AG09309 (cell line): ENCODE measurements around the gene KRTAP5-5.

Experiments
- DNase-seq: peaks from one replicate; pipeline ENCODE4 v3.0.0-alpha.2; 2010; ENCODE audit warnings: low read depth
- H3K4me3 ChIP-seq: 2 replicates; pipeline ENCODE4 v1.5.1; 2011; ENCODE audit warnings: mild to moderate bottlenecking, low read depth, low read length, moderate library complexity; ENCODE audit not compliant: control insufficient read depth
- TF ChIP-seq, protein P1 (sequence below): IDR thresholded peaks from 2 replicates; pipeline ENCODE4 v1.5.1; 2011; ENCODE audit warnings: mild to moderate bottlenecking, low read depth, low read length, inconsistent platforms; ENCODE audit not compliant: insufficient read depth, control insufficient read depth; ENCODE audit errors: missing control alignments

KRTAP5-5 gene

GRCh38 chr11:1630271-1630670, 696 bp downstream of the KRTAP5-5 start:
- no peak for DNase-seq
- H3K4me3 ChIP-seq: no peak overlapping the region
- TF ChIP-seq, protein P1, sequence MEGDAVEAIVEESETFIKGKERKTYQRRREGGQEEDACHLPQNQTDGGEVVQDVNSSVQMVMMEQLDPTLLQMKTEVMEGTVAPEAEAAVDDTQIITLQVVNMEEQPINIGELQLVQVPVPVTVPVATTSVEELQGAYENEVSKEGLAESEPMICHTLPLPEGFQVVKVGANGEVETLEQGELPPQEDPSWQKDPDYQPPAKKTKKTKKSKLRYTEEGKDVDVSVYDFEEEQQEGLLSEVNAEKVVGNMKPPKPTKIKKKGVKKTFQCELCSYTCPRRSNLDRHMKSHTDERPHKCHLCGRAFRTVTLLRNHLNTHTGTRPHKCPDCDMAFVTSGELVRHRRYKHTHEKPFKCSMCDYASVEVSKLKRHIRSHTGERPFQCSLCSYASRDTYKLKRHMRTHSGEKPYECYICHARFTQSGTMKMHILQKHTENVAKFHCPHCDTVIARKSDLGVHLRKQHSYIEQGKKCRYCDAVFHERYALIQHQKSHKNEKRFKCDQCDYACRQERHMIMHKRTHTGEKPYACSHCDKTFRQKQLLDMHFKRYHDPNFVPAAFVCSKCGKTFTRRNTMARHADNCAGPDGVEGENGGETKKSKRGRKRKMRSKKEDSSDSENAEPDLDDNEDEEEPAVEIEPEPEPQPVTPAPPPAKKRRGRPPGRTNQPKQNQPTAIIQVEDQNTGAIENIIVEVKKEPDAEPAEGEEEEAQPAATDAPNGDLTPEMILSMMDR: no peak

- no peak for DNase-seq
- TF ChIP-seq, protein P1: no peak
- no peak overlapping the region for H3K4me3 ChIP-seq
Measured at GRCh38 chr11:1631066-1631568, 1.5 kb downstream of the KRTAP5-5 start.

DNA sequence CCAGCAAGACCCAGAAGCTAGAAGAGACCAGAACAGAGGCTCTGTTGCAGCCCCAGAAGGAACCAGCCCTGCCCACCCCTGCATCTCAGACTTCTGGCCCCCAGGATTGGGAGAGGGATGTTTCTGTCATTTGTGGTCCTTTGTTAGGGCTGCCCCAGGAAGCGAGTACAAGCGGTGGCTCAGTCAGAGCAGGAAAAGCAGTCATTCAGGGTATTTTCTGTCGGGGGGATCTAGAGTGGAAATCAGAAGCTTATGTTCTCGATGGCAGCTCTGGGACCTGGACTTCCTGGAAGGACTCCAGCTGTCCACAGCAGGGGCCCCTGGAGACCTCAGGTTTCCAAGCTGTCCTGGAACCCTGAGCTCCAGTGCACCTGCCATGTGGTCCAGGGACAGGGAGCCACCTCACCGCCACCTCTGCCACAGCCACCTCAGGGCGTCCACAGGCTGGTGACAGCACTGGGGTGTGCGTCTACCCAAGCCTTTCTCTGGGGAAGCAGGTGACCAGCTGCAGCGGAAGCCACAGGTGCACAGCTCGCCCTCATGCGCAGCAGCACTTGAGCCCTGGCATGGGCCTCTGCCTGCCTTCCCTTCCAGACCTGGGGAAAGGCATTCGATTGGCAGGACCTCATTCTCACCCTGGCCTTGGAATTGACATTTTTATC, 2.6 kb downstream of the KRTAP5-5 start:
- no peak for DNase-seq
- no peak overlapping the region for H3K4me3 ChIP-seq
- TF ChIP-seq, protein P1: no peak

GRCh38 chr11:1633864-1634263, 4.3 kb downstream of the KRTAP5-5 start:
- no peak for DNase-seq
- TF ChIP-seq, protein P1: no peak
- H3K4me3 ChIP-seq: no peak overlapping the region

DNA sequence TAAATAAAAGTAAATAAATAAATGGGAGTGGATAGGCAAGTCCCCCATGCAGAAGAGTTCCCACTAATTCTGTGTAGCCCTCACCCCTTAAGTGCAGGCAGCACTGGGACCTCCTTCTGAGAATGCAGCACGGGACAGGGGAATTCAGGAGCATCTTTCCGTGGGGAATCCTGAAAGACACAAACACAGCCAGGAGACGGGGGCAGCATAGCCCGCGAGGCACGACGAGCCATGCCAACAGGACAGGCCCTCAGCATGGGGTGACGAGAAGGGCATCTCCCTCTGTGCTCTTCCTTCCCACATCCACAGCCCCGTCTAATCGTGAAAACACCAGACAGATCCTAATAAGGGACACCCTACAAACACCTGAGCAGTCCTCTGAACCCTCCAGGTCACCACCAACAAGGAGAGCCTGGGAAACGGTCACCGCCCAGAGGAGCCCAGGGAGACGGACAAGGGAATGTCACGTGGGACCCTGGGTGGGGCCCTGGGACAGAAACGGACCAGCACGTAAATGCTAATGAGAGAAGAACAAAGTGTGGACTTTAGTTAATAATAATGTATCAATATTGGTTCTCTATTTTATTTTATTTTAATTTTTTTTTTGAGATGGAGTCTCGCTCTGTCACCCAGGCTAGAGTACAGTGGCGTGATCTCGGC, 6.8 kb downstream of the KRTAP5-5 start:
- TF ChIP-seq, protein P1: no peak
- no peak overlapping the region for H3K4me3 ChIP-seq
- DNase-seq: no peak

DNA sequence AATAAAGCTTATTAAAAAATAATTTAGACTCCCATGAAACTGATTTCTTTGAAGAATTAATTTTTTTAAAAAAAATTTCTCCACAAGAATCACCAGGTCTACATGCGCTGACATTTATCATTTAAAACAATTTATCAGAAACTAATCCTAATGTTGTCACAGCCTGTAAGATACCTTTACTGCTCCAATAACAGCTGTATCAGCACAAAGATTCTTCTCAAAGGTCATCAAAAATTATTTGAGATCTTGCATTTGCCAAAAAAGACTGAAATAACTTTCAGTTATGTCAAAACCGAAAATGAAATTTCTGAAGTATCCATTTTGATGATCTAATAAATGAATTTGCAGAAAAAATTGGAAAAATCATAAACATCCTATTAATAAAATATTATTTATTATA, 8.1 kb downstream of the KRTAP5-5 start:
- TF ChIP-seq, protein P1: no peak
- H3K4me3 ChIP-seq: no peak overlapping the region
- DNase-seq: no peak

- no peak for DNase-seq
- H3K4me3 ChIP-seq: no peak overlapping the region
- TF ChIP-seq, protein P1: no peak
Measured at GRCh38 chr11:1638344-1638743, 8.8 kb downstream of the KRTAP5-5 start.
